Tibial nerve (tissue), 4 donors: Measurements from ENCODE around the gene HOXD9. TPM values are rescaled to one million over a fixed set of nuclear protein-coding genes. Genes with fewer than 3 reads are reported as not detected.
A peak's percentile ranks its signal among the peaks of the same experiment; 100 is the strongest.

Source experiments
- DNase-seq, 2 donors: peaks; one replicate each; pipeline ENCODE4 v3.0.0-alpha.2; 2019; ENCODE audit warnings: low spot score in 2 of 2
- H3K27ac ChIP-seq, 4 donors: fragments of 200-600 bp; sonication (generic) in 3 of 4; one replicate each; pipeline ENCODE4 v1.5.1; 2017 to 2019; ENCODE audit warnings: mild to moderate bottlenecking in 1 of 4
- H3K27me3 ChIP-seq, 2 donors: fragments of 200-600 bp; sonication (generic) in 1 of 2; one replicate each; pipeline versions ENCODE4 v1.5.1 to v1.6.0; 2017 to 2019
- H3K36me3 ChIP-seq, 3 donors: fragments of 200-600 bp; sonication (generic); one replicate each; pipeline ENCODE4 v1.5.1; 2018 to 2019
- H3K4me1 ChIP-seq, 4 donors: fragments of 200-600 bp; sonication (generic) in 3 of 4; one replicate each; pipeline ENCODE4 v1.5.1; 2017 to 2019
- H3K4me3 ChIP-seq, 4 donors: fragments of 200-600 bp; sonication (generic) in 3 of 4; one replicate each; pipeline ENCODE4 v1.5.1; 2017 to 2019; ENCODE audit warnings: mild to moderate bottlenecking in 1 of 4, moderate library complexity in 1 of 4
- H3K9me3 ChIP-seq, 4 donors: fragments of 200-600 bp; sonication (generic) in 3 of 4; one replicate each; pipeline ENCODE4 v1.5.1; 2017 to 2019
- CTCF ChIP-seq, 5 experiments: fragments of 200-600 bp in 3 of 5; fragments of 450-650 bp in 2 of 5; sonication (generic) in 3 of 5; IDR thresholded peaks; one replicate each; pipeline ENCODE4 v1.5.1; 2016 to 2019; ENCODE audit warnings: antibody characterized with exemption in 5 of 5, mild to moderate bottlenecking in 3 of 5, moderate library complexity in 2 of 5
- EP300 ChIP-seq, 2 donors: sonication (generic); formaldehyde crosslinking; IDR thresholded peaks; one replicate each; pipeline ENCODE4 v1.6.1; 2017; ENCODE audit warnings: antibody characterized with exemption in 2 of 2, mild to moderate bottlenecking in 1 of 2
- POLR2A ChIP-seq, 2 donors: fragments of 450-650 bp; IDR thresholded peaks; one replicate each; pipeline ENCODE4 v1.6.1; 2017; ENCODE audit warnings: antibody characterized with exemption in 2 of 2, mild to moderate bottlenecking in 2 of 2, moderate library complexity in 2 of 2
- WGBS, 2 donors: methylation state at CpG; one replicate each; pipeline ENCODE4 v1.1.5; 2018; 5-methylcytosine and 5-hydroxymethylcytosine counted together
- total RNA-seq, 4 donors: library from RNA; depleted of rRNA; stranded (reverse); fragments of >200 nt; gene quantifications; one replicate each; pipeline ENCODE4 v1.1.0, GENCODE V29; 2016

Gene HOXD9
- total RNA-seq, 4 donors from 2014 or later: 1.9 to 9.4 (median 5.9) TPM

- DNase-seq: no peak
- Histone ChIP-seq H3K27me3 (peaks cover 0 to 82% of the 10 kb centered on the region in 2 donors), H3K4me1 (peaks cover 0 to 38% (median 5%) of the 10 kb centered on the region in 4 donors), H3K4me3 (peak overlapping the region; percentile 41 to 64 (median 55)), H3K27ac (peak overlapping the region; percentile 79 to 94 (median 86)), H3K36me3 (no peaks in the 10 kb centered on the region), H3K9me3 (no peaks in the 10 kb centered on the region)
- TF ChIP-seq CTCF (IDR thresholded peaks at IDR 0.05) (no peak), EP300 (IDR thresholded peaks at IDR 0.05) (no peak), POLR2A (IDR thresholded peaks at IDR 0.05) (no peak)
- WGBS, 2 donors: 1% methylated on average over 23 of the region's 43 CpGs; no CpG with 5 or more reads in 1 of the 2 donors
These were observed 7.3 kb downstream of the HOXD9 start for GRCh38 chr2:176129813-176130146.

DNA sequence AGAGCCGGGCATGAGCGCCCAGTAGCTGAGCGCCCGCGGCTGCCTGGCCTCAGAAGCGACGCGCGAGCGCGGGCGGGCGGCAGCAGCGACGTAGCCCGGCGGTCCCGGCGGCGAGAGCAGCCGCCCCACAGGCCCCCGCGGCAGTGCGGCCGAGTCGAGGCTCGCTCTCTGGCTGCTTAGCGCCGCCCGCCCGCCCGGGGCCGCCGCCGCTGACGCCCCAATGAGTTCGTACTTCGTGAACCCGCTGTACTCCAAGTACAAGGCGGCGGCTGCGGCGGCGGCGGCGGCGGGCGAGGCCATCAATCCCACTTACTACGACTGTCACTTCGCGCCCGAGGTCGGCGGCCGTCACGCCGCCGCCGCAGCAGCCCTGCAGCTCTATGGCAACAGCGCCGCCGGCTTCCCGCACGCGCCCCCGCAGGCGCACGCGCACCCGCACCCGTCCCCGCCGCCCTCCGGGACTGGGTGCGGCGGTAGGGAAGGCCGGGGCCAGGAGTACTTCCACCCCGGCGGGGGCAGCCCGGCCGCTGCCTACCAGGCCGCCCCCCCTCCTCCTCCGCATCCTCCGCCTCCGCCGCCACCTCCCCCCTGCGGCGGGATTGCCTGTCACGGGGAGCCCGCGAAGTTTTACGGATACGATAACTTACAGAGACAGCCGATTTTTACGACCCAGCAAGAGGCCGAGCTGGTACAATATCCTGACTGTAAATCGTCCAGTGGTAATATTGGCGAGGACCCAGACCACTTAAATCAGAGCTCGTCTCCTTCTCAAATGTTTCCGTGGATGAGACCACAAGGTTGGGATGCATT lies 7.8 kb downstream of the HOXD9 start:
- peaks cover 0 to 79% of the 10 kb centered on the region in 2 donors for H3K27me3 ChIP-seq

DNA sequence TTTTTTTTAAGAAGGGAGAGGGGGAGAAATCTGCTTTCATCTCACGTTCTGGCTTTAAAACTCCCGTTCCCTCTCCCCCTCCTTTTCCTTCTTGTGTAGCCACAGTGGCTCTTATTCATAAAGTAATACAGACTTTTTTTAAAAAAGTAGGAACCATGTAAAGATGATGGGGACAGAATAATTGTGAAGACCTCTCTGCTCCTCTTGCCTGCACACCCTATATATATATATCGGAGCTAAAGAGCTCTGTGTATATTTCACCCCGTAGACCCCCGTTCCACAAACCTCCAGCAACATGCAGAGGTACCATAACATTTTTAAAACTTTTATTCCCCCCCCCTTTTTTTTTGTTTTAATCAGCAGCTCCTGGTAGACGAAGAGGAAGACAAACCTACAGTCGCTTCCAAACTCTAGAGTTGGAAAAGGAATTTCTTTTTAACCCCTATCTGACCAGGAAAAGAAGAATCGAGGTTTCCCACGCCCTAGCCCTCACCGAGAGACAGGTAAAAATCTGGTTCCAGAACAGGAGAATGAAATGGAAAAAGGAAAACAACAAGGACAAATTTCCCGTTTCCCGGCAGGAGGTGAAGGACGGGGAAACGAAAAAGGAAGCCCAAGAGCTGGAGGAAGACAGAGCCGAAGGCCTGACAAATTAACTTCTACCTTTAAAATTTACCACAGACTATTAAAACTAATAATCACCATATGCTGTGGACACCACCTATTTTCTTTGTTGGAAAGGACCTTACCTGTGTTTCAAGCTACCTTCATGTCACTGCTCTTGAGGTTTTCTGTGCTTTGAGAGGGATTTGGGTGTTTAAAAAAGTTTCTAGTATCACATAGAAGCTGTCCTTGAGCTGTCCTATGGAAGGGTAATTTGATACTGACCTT lies 8.7 kb downstream of the HOXD9 start:
- Histone ChIP-seq H3K27me3 (peaks cover 0 to 77% of the 10 kb centered on the region in 2 donors), H3K9me3 (no peaks in the 10 kb centered on the region), H3K27ac (peak overlapping the region; percentile 79 to 94 (median 86)), H3K36me3 (no peaks in the 10 kb centered on the region), H3K4me1 (peaks cover 0 to 52% (median 5%) of the 10 kb centered on the region in 4 donors), H3K4me3 (peak overlapping the region; percentile 17 to 64 (median 54))
- DNase-seq: no peak
- WGBS, 2 donors: 44 to 52% methylated on average over 15 of the region's 15 CpGs
- TF ChIP-seq CTCF (IDR thresholded peaks at IDR 0.05): no peak
- TF ChIP-seq EP300 (IDR thresholded peaks at IDR 0.05): no peak
- no peak for TF ChIP-seq POLR2A (IDR thresholded peaks at IDR 0.05)

More for the DNA sequence above, 7.8 kb downstream of the HOXD9 start:
- WGBS, 2 donors: 2 to 3% methylated on average over 16 to 42 of the region's 100 CpGs
- H3K9me3 ChIP-seq: no peaks in the 10 kb centered on the region
- peak overlapping the region; percentile 22 to 64 (median 54) for H3K4me3 ChIP-seq
- peaks cover 0 to 43% (median 5%) of the 10 kb centered on the region in 4 donors for H3K4me1 ChIP-seq
- H3K36me3 ChIP-seq: no peaks in the 10 kb centered on the region
- peak in 1 of 2 donors; percentile 37 for DNase-seq
- H3K27ac ChIP-seq: peak overlapping the region; percentile 79 to 94 (median 86)
- TF ChIP-seq EP300 (IDR thresholded peaks at IDR 0.05) (peak in 1 of 2 donors; percentile 58), POLR2A (IDR thresholded peaks at IDR 0.05) (no peak), CTCF (IDR thresholded peaks at IDR 0.05) (peak in 1 of 5 experiments; percentile 7)

DNA sequence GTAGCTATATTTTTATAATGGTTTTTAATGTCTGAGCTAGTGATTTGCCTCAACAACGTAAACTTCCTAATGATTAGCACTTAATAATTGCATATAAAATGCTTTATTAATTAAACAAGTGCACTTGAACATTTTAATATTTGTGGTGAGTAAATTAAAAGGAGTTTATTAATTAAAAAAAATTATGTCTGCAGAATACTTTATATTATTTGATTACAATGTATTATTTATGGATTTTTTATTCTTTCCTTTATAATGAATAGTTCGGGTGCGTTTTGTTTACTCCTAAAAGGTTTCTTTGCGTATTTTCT lies 9.3 kb downstream of the HOXD9 start:
- TF ChIP-seq CTCF (IDR thresholded peaks at IDR 0.05): no peak
- TF ChIP-seq EP300 (IDR thresholded peaks at IDR 0.05): no peak
- TF ChIP-seq POLR2A (IDR thresholded peaks at IDR 0.05): no peak
- DNase-seq: no peak
- peak overlapping the region in 1 of 4 donors; percentile 64 for H3K4me3 ChIP-seq
- peaks cover 0 to 57% (median 5%) of the 10 kb centered on the region in 4 donors for H3K4me1 ChIP-seq
- no peaks in the 10 kb centered on the region for H3K36me3 ChIP-seq
- H3K27ac ChIP-seq: peak overlapping the region in 2 of 4 donors; percentile 10 to 94
- H3K27me3 ChIP-seq: peaks cover 0 to 76% of the 10 kb centered on the region in 2 donors
- no peaks in the 10 kb centered on the region for H3K9me3 ChIP-seq
- 76 to 78% methylated on average over 4 of the region's 4 CpGs for WGBS, 2 donors
